Measurements from ENCODE around the gene CD200R1.

The CD200R1 gene

GRCh38 chr3:112976001-112976400 lies 1.1 kb upstream of the CD200R1 start:
- H3K27me3 ChIP-seq (ENCODE audit: insufficient read depth, poor library complexity, severe bottlenecking) = no peaks in the 10 kb centered on the region
- H3K27ac ChIP-seq (replicated peaks) = no peak overlapping the region
- TF ChIP-seq REST (IDR thresholded peaks at IDR 0.05; ENCODE audit: insufficient replicate concordance, low read depth) = no peak
- TF ChIP-seq SPI1 (IDR thresholded peaks at IDR 0.05; ENCODE audit: borderline replicate concordance, low read depth) = no peak
- no peak for DNase-seq (ENCODE audit: low read depth in 1 of 2, low spot score in 1 of 2)
- H3K4me3 ChIP-seq (replicated peaks; ENCODE audit: insufficient read depth, low read length) = no peak overlapping the region

GRCh38 chr3:112974178-112974517 lies 755 bp downstream of the CD200R1 start:
- H3K4me3 ChIP-seq (replicated peaks; ENCODE audit: insufficient read depth, low read length) = no peak overlapping the region
- TF ChIP-seq GABPA (IDR thresholded peaks at IDR 0.05; ENCODE audit: low read depth) (no peak), SPI1 (IDR thresholded peaks at IDR 0.05; ENCODE audit: borderline replicate concordance, low read depth) (no peak), POLR2AphosphoS5 (IDR thresholded peaks at IDR 0.05; ENCODE audit: low read depth) (no peak), REST (IDR thresholded peaks at IDR 0.05; ENCODE audit: insufficient replicate concordance, low read depth) (no peak)
- no peaks in the 10 kb centered on the region for H3K27me3 ChIP-seq (ENCODE audit: insufficient read depth, poor library complexity, severe bottlenecking)
- H3K27ac ChIP-seq (replicated peaks) = no peak overlapping the region
- DNase-seq (ENCODE audit: low read depth in 1 of 2, low spot score in 1 of 2) = no peak

- no peaks in the 10 kb centered on the region for H3K27me3 ChIP-seq (ENCODE audit: insufficient read depth, poor library complexity, severe bottlenecking)
- TF ChIP-seq SPI1 (IDR thresholded peaks at IDR 0.05; ENCODE audit: borderline replicate concordance, low read depth) (no peak), GABPA (IDR thresholded peaks at IDR 0.05; ENCODE audit: low read depth) (no peak)
- TF ChIP-seq, protein P1, sequence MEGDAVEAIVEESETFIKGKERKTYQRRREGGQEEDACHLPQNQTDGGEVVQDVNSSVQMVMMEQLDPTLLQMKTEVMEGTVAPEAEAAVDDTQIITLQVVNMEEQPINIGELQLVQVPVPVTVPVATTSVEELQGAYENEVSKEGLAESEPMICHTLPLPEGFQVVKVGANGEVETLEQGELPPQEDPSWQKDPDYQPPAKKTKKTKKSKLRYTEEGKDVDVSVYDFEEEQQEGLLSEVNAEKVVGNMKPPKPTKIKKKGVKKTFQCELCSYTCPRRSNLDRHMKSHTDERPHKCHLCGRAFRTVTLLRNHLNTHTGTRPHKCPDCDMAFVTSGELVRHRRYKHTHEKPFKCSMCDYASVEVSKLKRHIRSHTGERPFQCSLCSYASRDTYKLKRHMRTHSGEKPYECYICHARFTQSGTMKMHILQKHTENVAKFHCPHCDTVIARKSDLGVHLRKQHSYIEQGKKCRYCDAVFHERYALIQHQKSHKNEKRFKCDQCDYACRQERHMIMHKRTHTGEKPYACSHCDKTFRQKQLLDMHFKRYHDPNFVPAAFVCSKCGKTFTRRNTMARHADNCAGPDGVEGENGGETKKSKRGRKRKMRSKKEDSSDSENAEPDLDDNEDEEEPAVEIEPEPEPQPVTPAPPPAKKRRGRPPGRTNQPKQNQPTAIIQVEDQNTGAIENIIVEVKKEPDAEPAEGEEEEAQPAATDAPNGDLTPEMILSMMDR (IDR thresholded peaks at IDR 0.05; ENCODE audit: insufficient read depth, low read length) = no peak
- no peak overlapping the region for H3K27ac ChIP-seq (replicated peaks)
- DNase-seq (ENCODE audit: low read depth in 1 of 2, low spot score in 1 of 2) = no peak
- no peak overlapping the region for H3K4me3 ChIP-seq (replicated peaks; ENCODE audit: insufficient read depth, low read length)
Measured at GRCh38 chr3:112973325-112974177, 1.4 kb downstream of the CD200R1 start.

DNA sequence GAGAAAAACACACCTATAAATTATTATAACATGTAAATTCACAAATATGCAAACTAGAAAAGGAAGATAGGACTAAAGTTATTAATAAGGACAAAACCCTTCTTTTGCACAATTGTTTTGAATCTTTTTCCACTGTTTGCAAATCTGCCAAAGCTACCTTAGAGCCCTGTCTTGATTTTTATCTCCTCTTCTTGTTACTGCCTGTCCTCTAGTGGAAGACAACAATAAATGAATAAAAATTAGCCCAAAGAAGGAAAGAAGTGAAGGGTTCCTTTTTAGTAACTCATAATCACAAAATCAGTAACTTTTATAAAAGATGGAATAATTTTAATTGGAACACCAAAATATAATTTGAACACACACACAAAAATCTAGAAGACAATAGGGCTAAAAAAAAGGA lies 2.7 kb downstream of the CD200R1 start:
- Histone ChIP-seq H3K27me3 (ENCODE audit: insufficient read depth, poor library complexity, severe bottlenecking) (no peaks in the 10 kb centered on the region), H3K4me3 (replicated peaks; ENCODE audit: insufficient read depth, low read length) (no peak overlapping the region), H3K27ac (replicated peaks) (no peak overlapping the region)
- DNase-seq (ENCODE audit: low read depth in 1 of 2, low spot score in 1 of 2) = no peak
- TF ChIP-seq SPI1 (IDR thresholded peaks at IDR 0.05; ENCODE audit: borderline replicate concordance, low read depth) (no peak), REST (IDR thresholded peaks at IDR 0.05; ENCODE audit: insufficient replicate concordance, low read depth) (no peak), POLR2AphosphoS5 (IDR thresholded peaks at IDR 0.05; ENCODE audit: low read depth) (no peak), GABPA (IDR thresholded peaks at IDR 0.05; ENCODE audit: low read depth) (no peak)
- TF ChIP-seq, protein P1 (IDR thresholded peaks at IDR 0.05; ENCODE audit: insufficient read depth, low read length) = no peak
